K562 (cell line): Measurements from ENCODE around the gene AKAP10. TPM values are rescaled to one million over a fixed set of nuclear protein-coding genes. Genes with fewer than 3 reads are reported as not detected.

Experiments
- ATAC-seq: fragments of 200-7000 bp; cut with Tn5 transposase; 3 replicates; pipeline ENCODE4 v1.9.1; 2020; ENCODE audit warnings: moderate library complexity
- BruUV-seq: library from RNA; stranded (reverse); fragments of 400-500 nt; replicated peaks from 2 replicates; lab custom pipeline; 2021; lab: Mats Ljungman, UMichigan
- CTCF ChIA-PET: fragments of 300-600 bp; formaldehyde crosslinking; extraction: SDS; loops from one replicate; lab custom pipeline; 2021; ENCODE audit warnings: low intra/inter-chr PET ratio; lab: Yijun Ruan, JAX
- POLR2A ChIA-PET: fragments of 300-600, 350-650 bp; sonication (Branson Sonifier 250); formaldehyde crosslinking; extraction: SDS; loops from one replicate; lab custom pipeline; 2021; ENCODE audit warnings: antibody characterized with exemption, inconsistent platforms; lab: Yijun Ruan, JAX
- DNase-seq, 4 experiments: peaks; one replicate each; pipeline versions ENCODE4 v3.0.0 to v3.0.0-alpha.2; 2011 to 2018; ENCODE audit warnings: low spot score in 3 of 4, mixed read lengths in 3 of 4; ENCODE audit errors: extremely low read depth in 1 of 4
- FAIRE-seq: peaks from 2 replicates; lab custom pipeline; 2011; peaks lifted over from hg19 to GRCh38; lab: Jason Lieb, UNC
- H2AFZ ChIP-seq: 2 replicates; pipeline ENCODE4 v1.6.0; 2011; ENCODE audit warnings: low read depth, low read length, control low read depth, inconsistent platforms
- H3K27ac ChIP-seq: fragments of 200-600 bp; 3 replicates; pipeline ENCODE4 v1.8.0; 2011; ENCODE audit warnings: low read depth, mild to moderate bottlenecking, control low read depth, inconsistent platforms, low read length, moderate library complexity, mixed read lengths; ENCODE audit errors: extremely low read depth
- H3K27me3 ChIP-seq, 2 experiments: fragments of 300-600 bp in 1 of 2; 2 replicates in 1 of 2; 3 replicates in 1 of 2; pipeline versions ENCODE4 v1.6.0 to v1.8.0; 2011; ENCODE audit warnings: inconsistent platforms in 2 of 2, low read length in 2 of 2, mild to moderate bottlenecking in 1 of 2, mixed read lengths in 1 of 2, moderate library complexity in 1 of 2; ENCODE audit not compliant: control insufficient read depth in 2 of 2, insufficient read depth in 2 of 2
- H3K36me3 ChIP-seq: fragments of 300-600 bp; 3 replicates; pipeline ENCODE4 v1.8.0; 2011; ENCODE audit warnings: mild to moderate bottlenecking, low read length, inconsistent platforms; ENCODE audit not compliant: control insufficient read depth, insufficient read depth
- H3K4me1 ChIP-seq, 2 experiments: fragments of 200-600 bp in 1 of 2; replicated peaks in 1 of 2; 2 replicates in 1 of 2; 3 replicates in 1 of 2; pipeline versions ENCODE4 v1.5.1 to v1.8.0; 2011; ENCODE audit warnings: inconsistent platforms in 2 of 2, low read length in 2 of 2, mild to moderate bottlenecking in 1 of 2, mixed read lengths in 1 of 2, moderate library complexity in 1 of 2; ENCODE audit not compliant: control insufficient read depth in 2 of 2, insufficient read depth in 2 of 2
- H3K4me2 ChIP-seq: 2 replicates; pipeline ENCODE4 v1.6.1; 2011; ENCODE audit warnings: low read length, control low read depth, inconsistent platforms, mixed read lengths; ENCODE audit not compliant: insufficient read depth
- H3K4me3 ChIP-seq: fragments of 200-600 bp; sonication (generic), shearing (Covaris generic); 2 replicates; pipeline ENCODE4 v1.5.1; 2016; ENCODE audit warnings: control low read depth, inconsistent platforms
- H3K79me2 ChIP-seq: fragments of 200-600 bp; 3 replicates; pipeline ENCODE4 v1.8.0; 2011; ENCODE audit warnings: low read length, inconsistent platforms; ENCODE audit not compliant: control insufficient read depth, insufficient read depth
- H3K9ac ChIP-seq, 2 experiments: 2 replicates each; pipeline versions ENCODE4 v1.6.0 to v1.6.1; 2011; ENCODE audit warnings: low read depth in 2 of 2, low read length in 2 of 2, control low read depth in 1 of 2, inconsistent platforms in 1 of 2, mild to moderate bottlenecking in 1 of 2, mixed read lengths in 1 of 2; ENCODE audit not compliant: insufficient read depth in 1 of 2
- H3K9me1 ChIP-seq: one replicate; pipeline ENCODE4 v1.6.0; 2011; ENCODE audit warnings: inconsistent platforms, mild to moderate bottlenecking, low read length, moderate library complexity; ENCODE audit not compliant: control insufficient read depth, insufficient read depth
- H3K9me3 ChIP-seq: replicated peaks from 2 replicates; pipeline ENCODE4 v1.5.1; 2011; ENCODE audit warnings: low read depth, low read length, inconsistent platforms; ENCODE audit not compliant: control insufficient read depth, insufficient read depth
- H4K20me1 ChIP-seq: replicated peaks from 2 replicates; pipeline ENCODE4 v1.6.1; 2011; ENCODE audit warnings: low read length, inconsistent platforms, mixed read lengths; ENCODE audit not compliant: control insufficient read depth, insufficient read depth
- CEBPB ChIP-seq: fragments of 450-650 bp; IDR thresholded peaks from 2 replicates; pipeline ENCODE4 v1.6.1; 2016; ENCODE audit warnings: missing genetic modification characterization, missing compliant biosample characterization
- GATA2 ChIP-seq: sonication (generic); formaldehyde crosslinking; IDR thresholded peaks from 2 replicates; pipeline ENCODE4 v1.4.0; 2020; ENCODE audit warnings: mild to moderate bottlenecking, missing genetic modification reagents
- GTF2E2 ChIP-seq: fragments of 200-800 bp; sonication (Bioruptor generic); IDR thresholded peaks from 2 replicates; pipeline ENCODE4 v1.6.1; 2016; ENCODE audit warnings: missing genetic modification characterization, missing compliant biosample characterization
- MAFF ChIP-seq: IDR thresholded peaks from 2 replicates; pipeline ENCODE4 v1.6.1; 2012; ENCODE audit warnings: low read length, improper control_type of control experiment
- PHF21A ChIP-seq: fragments of 450-650 bp; IDR thresholded peaks from 2 replicates; pipeline ENCODE4 v1.6.1; 2017; ENCODE audit warnings: low read depth, borderline replicate concordance
- PRPF4 ChIP-seq: fragments of 200-400 bp; formaldehyde crosslinking; IDR thresholded peaks from one replicate; pipeline ENCODE4 v1.6.1; 2017; ENCODE audit warnings: low read length, low read depth, mild to moderate bottlenecking; ENCODE audit not compliant: insufficient read depth, poor library complexity, severe bottlenecking
- PTBP1 ChIP-seq: fragments of 200-400 bp; formaldehyde crosslinking; IDR thresholded peaks from 2 replicates; pipeline ENCODE4 v1.6.1; 2017; ENCODE audit warnings: low read depth, low read length
- RBM25 ChIP-seq: fragments of 200-400 bp; formaldehyde crosslinking; IDR thresholded peaks from 2 replicates; pipeline ENCODE4 v1.6.1; 2018; ENCODE audit warnings: low read length, low read depth, moderate library complexity; ENCODE audit not compliant: severe bottlenecking
- SMAD4 ChIP-seq: fragments of 250-450 bp; sonication (Bioruptor Pico); conservative IDR thresholded peaks from 2 replicates; pipeline ENCODE4 v1.8.0; 2021; ENCODE audit warnings: inconsistent platforms, mild to moderate bottlenecking, moderate library complexity
- THRAP3 ChIP-seq: fragments of 450-650 bp; IDR thresholded peaks from 2 replicates; pipeline ENCODE4 v1.6.1; 2016; ENCODE audit warnings: mild to moderate bottlenecking, inconsistent platforms, borderline replicate concordance
- TRIM28 ChIP-seq: fragments of 450-650 bp; IDR thresholded peaks from 2 replicates; pipeline ENCODE4 v1.6.1; 2017
- ZBTB17 ChIP-seq: fragments of 450-650 bp; formaldehyde crosslinking; IDR thresholded peaks from 2 replicates; pipeline ENCODE4 v1.4.0; 2020; ENCODE audit warnings: mild to moderate bottlenecking
- ZC3H8 ChIP-seq: fragments of 450-650 bp; IDR thresholded peaks from 2 replicates; pipeline ENCODE4 v1.6.1; 2017
- ZNF224 ChIP-seq: sonication (generic); formaldehyde crosslinking; IDR thresholded peaks from 2 replicates; pipeline ENCODE4 v1.8.0; 2022; ENCODE audit warnings: mild to moderate bottlenecking, missing genetic modification reagents
- ZNF3 ChIP-seq: fragments of 250-450 bp; sonication (Bioruptor Pico); IDR thresholded peaks from 2 replicates; pipeline ENCODE4 v1.5.0; 2021; ENCODE audit warnings: mild to moderate bottlenecking, moderate library complexity
- ZNF431 ChIP-seq: sonication (generic); formaldehyde crosslinking; IDR thresholded peaks from 2 replicates; pipeline ENCODE4 v1.8.0; 2022; ENCODE audit warnings: mild to moderate bottlenecking, missing genetic modification reagents
- ZNF717 ChIP-seq: fragments of 250-450 bp; sonication (Bioruptor Pico); IDR thresholded peaks from 2 replicates; pipeline ENCODE4 v1.5.0; 2021
- ZZZ3 ChIP-seq: fragments of 450-650 bp; IDR thresholded peaks from 2 replicates; pipeline ENCODE4 v1.6.1; 2016; ENCODE audit warnings: antibody characterized with exemption, mild to moderate bottlenecking, moderate library complexity
- WGBS: fragments of 100-300 bp; shearing (Covaris generic); methylation state at CpG from one replicate; pipeline ENCODE4 v1.1.6; 2016; ENCODE audit warnings: low coverage, mixed read lengths; ENCODE audit not compliant: insufficient coverage; ENCODE audit errors: missing lambda C conversion rate; 5-methylcytosine and 5-hydroxymethylcytosine counted together
- in situ Hi-C: fragments of 300-500 bp; cut with MboI; formaldehyde crosslinking; loops from 4 replicates; pipeline ENCODE4 v1.15.0; 2018; ENCODE audit warnings: inconsistent platforms, mixed read lengths
- intact Hi-C: fragments of 100-400 bp; cut with micrococcal nuclease; formaldehyde crosslinking; loops from 2 replicates; pipeline ENCODE4 v1.14.2; 2022
- polyA plus RNA-seq, 8 experiments: library from polyadenylated mRNA; depleted of rRNA in 4 of 8; stranded (reverse) in 5 of 8; unstranded in 3 of 8; fragments of >200 nt; fragmentation: Nextera tagmentation in 2 of 8; fragmentation: Illumina TruSeq in 1 of 8; extraction: Ambion mirVana in 2 of 8; extraction: Trizol in 1 of 8; gene quantifications; 2 replicates each; pipeline versions ENCODE4 v1.2.1 to v1.2.3, GENCODE V29; 2011 to 2014; ENCODE audit warnings: inconsistent platforms in 1 of 8, missing spikeins in 1 of 8
- total RNA-seq, 7 experiments: library from RNA; depleted of rRNA in 6 of 7; stranded (reverse); fragments of >200 nt in 6 of 7; fragmentation: Illumina TruSeq in 2 of 7; extraction: Trizol in 2 of 7; gene quantifications; 2 replicates each; pipeline versions ENCODE4 v1.2.1 to v1.2.3, GENCODE V29; 2011 to 2021; ENCODE audit warnings: low replicate concordance in 1 of 7
- TF ChIP-seq, protein P1 (sequence below): fragments of 450-650 bp; IDR thresholded peaks from 2 replicates; pipeline ENCODE4 v1.6.1; 2016; ENCODE audit warnings: antibody characterized with exemption

Gene AKAP10
- total and polyA plus RNA-seq, 9 of the 15 experiments (the other 6 are each of a cell fraction or from before 2014, with no cell fraction given): 4.0 to 20.3 (median 8.2) TPM

DNA sequence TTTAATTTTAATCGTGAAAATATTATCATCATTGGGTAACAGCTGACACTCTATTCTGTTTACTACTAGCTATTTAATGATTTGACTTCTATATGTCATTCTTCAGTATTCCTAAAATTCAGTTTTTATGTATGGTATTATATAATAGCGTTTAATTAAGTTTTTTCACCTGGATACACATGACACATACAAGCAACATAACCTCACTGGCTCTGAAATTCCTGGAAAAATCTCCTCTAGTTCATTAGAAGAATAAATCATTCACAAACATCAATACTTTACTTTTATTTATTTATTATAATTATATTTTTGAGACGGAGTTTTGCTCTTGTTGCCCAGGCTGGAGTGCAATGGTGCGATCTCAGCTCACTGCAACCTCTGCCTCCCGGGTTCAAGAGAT, 44.0 kb downstream of the AKAP10 start:
- Histone ChIP-seq H3K9me3 (no peaks in the 10 kb centered on the region), H3K79me2 (no peaks in the 10 kb centered on the region), H3K4me3 (no peak overlapping the region), H3K36me3 (peaks cover 63% of the 10 kb centered on the region), H2AFZ (no peak overlapping the region), H3K9me1 (no peaks in the 10 kb centered on the region), H4K20me1 (no peaks in the 10 kb centered on the region), H3K9ac (no peak overlapping the region), H3K27me3 (no peaks in the 10 kb centered on the region), H3K27ac (no peak overlapping the region), H3K4me1 (no peaks in the 10 kb centered on the region), H3K4me2 (no peak overlapping the region)
- intact Hi-C loops (no loop called here), in situ Hi-C loops (no loop called here)
- ChIA-PET CTCF (no interaction called here), POLR2A (interaction anchor here (1.0 kb wide), 1 partner anchor 26 kb away, joined by 5 read pairs; no protein-coding TSS in a partner anchor)
- no peak for TF ChIP-seq PRPF4
- TF ChIP-seq CEBPB: no peak
- no peak for TF ChIP-seq PHF21A
- TF ChIP-seq MAFF: no peak
- TF ChIP-seq RBM25: no peak
- TF ChIP-seq GTF2E2 (tag): no peak
- TF ChIP-seq ZNF717 (CRISPR knock-in tag): no peak
- TF ChIP-seq ZNF224 (CRISPR knock-in tag): no peak
- TF ChIP-seq ZBTB17: no peak
- TF ChIP-seq, protein P1, sequence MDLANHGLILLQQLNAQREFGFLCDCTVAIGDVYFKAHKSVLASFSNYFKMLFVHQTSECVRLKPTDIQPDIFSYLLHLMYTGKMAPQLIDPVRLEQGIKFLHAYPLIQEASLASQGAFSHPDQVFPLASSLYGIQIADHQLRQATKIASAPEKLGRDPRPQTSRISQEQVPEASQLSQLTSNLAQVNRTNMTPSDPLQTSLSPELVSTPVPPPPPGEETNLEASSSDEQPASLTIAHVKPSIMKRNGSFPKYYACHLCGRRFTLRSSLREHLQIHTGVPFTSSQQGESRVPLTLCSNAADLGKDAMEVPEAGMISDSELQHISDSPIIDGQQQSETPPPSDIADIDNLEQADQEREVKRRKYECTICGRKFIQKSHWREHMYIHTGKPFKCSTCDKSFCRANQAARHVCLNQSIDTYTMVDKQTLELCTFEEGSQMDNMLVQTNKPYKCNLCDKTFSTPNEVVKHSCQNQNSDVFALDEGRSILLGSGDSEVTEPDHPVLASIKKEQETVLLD: no peak
- TF ChIP-seq GATA2 (CRISPR knock-in tag): no peak
- TF ChIP-seq ZNF431 (CRISPR knock-in tag): no peak
- no peak for TF ChIP-seq TRIM28
- no peak for TF ChIP-seq PTBP1
- TF ChIP-seq ZC3H8: no peak
- no peak for TF ChIP-seq ZNF3 (CRISPR knock-in tag)
- no peak for TF ChIP-seq SMAD4
- no peak for TF ChIP-seq ZZZ3
- no peak for TF ChIP-seq THRAP3
- ATAC-seq (no peak), FAIRE-seq (no peak), DNase-seq (no peak)
- 92% methylated on average over 4 of the region's 5 CpGs for WGBS
- no TSS peak for BruUV-seq
